ENCODE data around the gene SMIM21. TPM values are rescaled to one million over a fixed set of nuclear protein-coding genes. Genes with fewer than 3 reads are reported as not detected.

The SMIM21 gene
- total RNA-seq, 1 donor from 2014 or later, result not detected

GRCh38 chr18:75376004-75376403, 51.5 kb downstream of the SMIM21 start:
- H3K4me1 ChIP-seq, result no peaks in the 10 kb centered on the region
- no peak overlapping the region for H3K27ac ChIP-seq (replicated peaks)
- no peak overlapping the region for H3K4me3 ChIP-seq
- no peaks in the 10 kb centered on the region for H3K9me3 ChIP-seq (replicated peaks)
- no peaks in the 10 kb centered on the region for H3K36me3 ChIP-seq
- H3K27me3 ChIP-seq (ENCODE audit: low read depth), result peaks cover 10% of the 10 kb centered on the region
- no peak for DNase-seq
- intact Hi-C loops (cut with micrococcal nuclease), result no loop called here
- TF ChIP-seq CTCF (IDR thresholded peaks at IDR 0.05; ENCODE audit: borderline replicate concordance), result no peak

GRCh38 chr18:75375341-75375740, 52.2 kb downstream of the SMIM21 start:
- Histone ChIP-seq H3K4me3 (no peak overlapping the region), H3K36me3 (no peaks in the 10 kb centered on the region), H3K4me1 (no peaks in the 10 kb centered on the region), H3K27me3 (ENCODE audit: low read depth) (peaks cover 17% of the 10 kb centered on the region), H3K9me3 (replicated peaks) (no peaks in the 10 kb centered on the region), H3K27ac (replicated peaks) (no peak overlapping the region)
- intact Hi-C loops (cut with micrococcal nuclease), result no loop called here
- no peak for TF ChIP-seq CTCF (IDR thresholded peaks at IDR 0.05; ENCODE audit: borderline replicate concordance)
- DNase-seq, result no peak

- H3K27me3 ChIP-seq (ENCODE audit: low read depth), result peaks cover 17% of the 10 kb centered on the region
- no peaks in the 10 kb centered on the region for H3K4me1 ChIP-seq
- no peak for DNase-seq
- TF ChIP-seq CTCF (IDR thresholded peaks at IDR 0.05; ENCODE audit: borderline replicate concordance), result no peak
- no peaks in the 10 kb centered on the region for H3K9me3 ChIP-seq (replicated peaks)
- no peak overlapping the region for H3K27ac ChIP-seq (replicated peaks)
- no peaks in the 10 kb centered on the region for H3K36me3 ChIP-seq
- H3K4me3 ChIP-seq, result no peak overlapping the region
- intact Hi-C loops (cut with micrococcal nuclease), result no loop called here
These were observed 53.0 kb downstream of the SMIM21 start for GRCh38 chr18:75374466-75374865.

GRCh38 chr18:75369026-75369721, 58.3 kb downstream of the SMIM21 start:
- Histone ChIP-seq H3K9me3 (replicated peaks) (no peaks in the 10 kb centered on the region), H3K4me3 (no peak overlapping the region), H3K27me3 (ENCODE audit: low read depth) (peaks cover 17% of the 10 kb centered on the region), H3K27ac (replicated peaks) (no peak overlapping the region), H3K36me3 (no peaks in the 10 kb centered on the region), H3K4me1 (no peaks in the 10 kb centered on the region)
- no peak for DNase-seq
- intact Hi-C loops (cut with micrococcal nuclease), result no loop called here
- TF ChIP-seq CTCF (IDR thresholded peaks at IDR 0.05; ENCODE audit: borderline replicate concordance), result no peak

GRCh38 chr18:75365837-75366236, 61.7 kb downstream of the SMIM21 start:
- DNase-seq, result no peak
- Histone ChIP-seq H3K9me3 (replicated peaks) (no peaks in the 10 kb centered on the region), H3K27ac (replicated peaks) (no peak overlapping the region), H3K36me3 (no peaks in the 10 kb centered on the region), H3K4me3 (no peak overlapping the region), H3K4me1 (no peaks in the 10 kb centered on the region), H3K27me3 (ENCODE audit: low read depth) (peaks cover 11% of the 10 kb centered on the region)
- no peak for TF ChIP-seq CTCF (IDR thresholded peaks at IDR 0.05; ENCODE audit: borderline replicate concordance)
- intact Hi-C loops (cut with micrococcal nuclease), result no loop called here
